Measurements from ENCODE around the gene PCGF2. TPM values are rescaled to one million over a fixed set of nuclear protein-coding genes. Genes with fewer than 3 reads are reported as not detected.

Gene PCGF2
- total RNA-seq, 2 experiments from 2014 or later, result 12.8 to 47.3 TPM

GRCh38 chr17:38704606-38705522 lies 43.3 kb downstream of the PCGF2 start, which contains the start of gene MLLT6:
TSS of gene MLLT6 (plus strand) at chr17:38705273. CDS start at chr17:38705633, 360 bp downstream.
- intact Hi-C loops (cut with micrococcal nuclease; ENCODE audit: unreplicated experiment), result loop anchor here (1.0 kb wide), 1 partner anchor 29 kb away; no protein-coding TSS in a partner anchor
- Histone ChIP-seq H4K20me1 (ENCODE audit: insufficient read depth, low read length) (peaks cover 12% of the 10 kb centered on the region; the same call in 1 of the 2 replicates), H3K79me2 (ENCODE audit: insufficient read depth, low read depth, low read length) (peaks cover 37% of the 10 kb centered on the region), H3K4me3 (ENCODE audit: low read depth, low read length, poor library complexity, severe bottlenecking) (peak within 1 kb of the TSS; percentile 90), H3K4me1 (ENCODE audit: insufficient read depth, low read length, poor library complexity, severe bottlenecking) (peaks cover 38% of the 10 kb centered on the region), H3K27ac (ENCODE audit: low read depth, low read length, poor library complexity, severe bottlenecking) (peak within 1 kb of the TSS; percentile 92), H3K9me2 (ENCODE audit: insufficient read depth, low read length) (no peaks in the 10 kb centered on the region), H3K36me3 (ENCODE audit: insufficient read depth, low read length) (peaks cover 29% of the 10 kb centered on the region), H2AFZ (ENCODE audit: low read length) (peak within 1 kb of the TSS; percentile 44; the same call in 1 of the 2 replicates), H3K4me2 (ENCODE audit: low read length) (peak within 1 kb of the TSS; percentile 100), H3K9me3 (ENCODE audit: low read length) (no peaks in the 10 kb centered on the region)
- TF ChIP-seq, protein P1, sequence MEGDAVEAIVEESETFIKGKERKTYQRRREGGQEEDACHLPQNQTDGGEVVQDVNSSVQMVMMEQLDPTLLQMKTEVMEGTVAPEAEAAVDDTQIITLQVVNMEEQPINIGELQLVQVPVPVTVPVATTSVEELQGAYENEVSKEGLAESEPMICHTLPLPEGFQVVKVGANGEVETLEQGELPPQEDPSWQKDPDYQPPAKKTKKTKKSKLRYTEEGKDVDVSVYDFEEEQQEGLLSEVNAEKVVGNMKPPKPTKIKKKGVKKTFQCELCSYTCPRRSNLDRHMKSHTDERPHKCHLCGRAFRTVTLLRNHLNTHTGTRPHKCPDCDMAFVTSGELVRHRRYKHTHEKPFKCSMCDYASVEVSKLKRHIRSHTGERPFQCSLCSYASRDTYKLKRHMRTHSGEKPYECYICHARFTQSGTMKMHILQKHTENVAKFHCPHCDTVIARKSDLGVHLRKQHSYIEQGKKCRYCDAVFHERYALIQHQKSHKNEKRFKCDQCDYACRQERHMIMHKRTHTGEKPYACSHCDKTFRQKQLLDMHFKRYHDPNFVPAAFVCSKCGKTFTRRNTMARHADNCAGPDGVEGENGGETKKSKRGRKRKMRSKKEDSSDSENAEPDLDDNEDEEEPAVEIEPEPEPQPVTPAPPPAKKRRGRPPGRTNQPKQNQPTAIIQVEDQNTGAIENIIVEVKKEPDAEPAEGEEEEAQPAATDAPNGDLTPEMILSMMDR (conservative IDR thresholded peaks at IDR 0.05; ENCODE audit: low read length), result no peak
- no peak for TF ChIP-seq EZH2phosphoT487 (IDR thresholded peaks at IDR 0.05; ENCODE audit: borderline replicate concordance, low read depth, low read length)
- CTCF ChIA-PET (ENCODE audit: unreplicated experiment), result no interaction called here
- peak; percentile 89 for DNase-seq (ENCODE audit: low spot score)
- TSS peak; percentile 45 for BruUV-seq (replicated peaks)
- POLR2A ChIA-PET, result interaction anchor here (0.5 to 1.7 kb wide), 4 partner anchors 14 to 164 kb away, joined by 3 to 6 read pairs (median 4); no protein-coding TSS in a partner anchor

DNA sequence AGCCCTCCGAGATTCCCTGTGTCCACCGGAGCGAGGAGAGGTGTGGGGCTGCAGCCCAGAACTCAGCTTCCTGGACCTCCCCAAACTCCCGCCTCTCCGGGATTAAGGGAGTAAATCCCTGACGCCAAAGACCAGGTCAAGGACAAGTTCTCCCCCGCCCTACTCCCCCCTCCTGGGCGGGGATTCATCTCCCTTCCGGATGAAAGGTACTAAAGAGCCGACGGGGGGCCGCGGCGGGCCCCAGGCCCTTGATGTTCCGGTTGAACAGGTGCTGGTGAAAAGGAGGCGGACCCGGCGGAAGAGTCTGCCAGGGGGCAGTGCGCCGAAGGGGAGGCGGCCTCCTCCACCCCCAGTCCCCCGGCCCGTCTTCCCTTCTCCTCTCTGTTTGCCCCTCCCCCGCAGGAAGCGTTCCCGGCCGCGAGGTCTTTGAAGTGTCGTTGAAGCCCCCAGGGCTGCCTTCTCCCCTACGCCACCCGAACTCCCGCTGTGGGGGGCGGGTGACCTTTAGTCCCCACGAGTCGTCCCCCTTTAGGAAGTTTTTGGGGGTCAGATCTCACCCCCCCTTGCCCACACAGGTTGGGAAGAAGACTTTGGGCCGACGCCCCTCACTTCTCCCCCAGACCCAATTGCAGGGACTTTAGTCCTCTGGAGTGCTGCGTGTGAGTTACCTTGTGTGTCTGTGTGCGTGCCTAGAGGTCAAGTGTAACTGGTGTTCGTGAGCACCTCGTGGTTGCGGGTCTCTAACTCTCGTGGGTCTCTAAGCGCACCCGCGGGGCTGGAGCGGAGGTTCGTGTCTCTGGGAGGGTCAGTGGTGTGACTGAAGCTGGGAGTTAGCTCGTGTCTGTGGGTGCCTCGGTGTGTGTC lies 44.2 kb downstream of the PCGF2 start:
- peaks cover 12% of the 10 kb centered on the region; the same call in 1 of the 2 replicates for H4K20me1 ChIP-seq (ENCODE audit: insufficient read depth, low read length)
- peaks cover 37% of the 10 kb centered on the region for H3K79me2 ChIP-seq (ENCODE audit: insufficient read depth, low read depth, low read length)
- peaks cover 20% of the 10 kb centered on the region for H3K36me3 ChIP-seq (ENCODE audit: insufficient read depth, low read length)
- CTCF ChIA-PET (ENCODE audit: unreplicated experiment), result no interaction called here
- H3K9me3 ChIP-seq (ENCODE audit: low read length), result no peaks in the 10 kb centered on the region
- H3K4me1 ChIP-seq (ENCODE audit: insufficient read depth, low read length, poor library complexity, severe bottlenecking), result peaks cover 38% of the 10 kb centered on the region
- H3K27ac ChIP-seq (ENCODE audit: low read depth, low read length, poor library complexity, severe bottlenecking), result peak overlapping the region; percentile 92
- no TSS peak for BruUV-seq (replicated peaks)
- peak overlapping the region; percentile 100 for H3K4me2 ChIP-seq (ENCODE audit: low read length)
- H3K4me3 ChIP-seq (ENCODE audit: low read depth, low read length, poor library complexity, severe bottlenecking), result peak overlapping the region; percentile 81
- POLR2A ChIA-PET, result interaction anchor here (1.0 kb wide), 2 partner anchors 14 to 27 kb away, joined by 3 to 4 read pairs; no protein-coding TSS in a partner anchor
- TF ChIP-seq EZH2phosphoT487 (IDR thresholded peaks at IDR 0.05; ENCODE audit: borderline replicate concordance, low read depth, low read length), result no peak
- TF ChIP-seq, protein P1 (conservative IDR thresholded peaks at IDR 0.05; ENCODE audit: low read length), result peak; percentile 25; the same call in 1 of the 2 replicates
- peak; percentile 94 for DNase-seq (ENCODE audit: low spot score)
- H2AFZ ChIP-seq (ENCODE audit: low read length), result peak overlapping the region; percentile 44; the same call in 1 of the 2 replicates
- intact Hi-C loops (cut with micrococcal nuclease; ENCODE audit: unreplicated experiment), result loop anchor here (1.0 to 2.0 kb wide), 2 partner anchors 24 to 43 kb away; no protein-coding TSS in a partner anchor
- H3K9me2 ChIP-seq (ENCODE audit: insufficient read depth, low read length), result no peaks in the 10 kb centered on the region
